ENCODE measurements around the gene PTAFR.
"Not testable (repeated sequence)": the region's sequence is repeated elsewhere in the genome, so short reads cannot be mapped to it uniquely, and the experiment has no call there.

PTAFR gene

DNA sequence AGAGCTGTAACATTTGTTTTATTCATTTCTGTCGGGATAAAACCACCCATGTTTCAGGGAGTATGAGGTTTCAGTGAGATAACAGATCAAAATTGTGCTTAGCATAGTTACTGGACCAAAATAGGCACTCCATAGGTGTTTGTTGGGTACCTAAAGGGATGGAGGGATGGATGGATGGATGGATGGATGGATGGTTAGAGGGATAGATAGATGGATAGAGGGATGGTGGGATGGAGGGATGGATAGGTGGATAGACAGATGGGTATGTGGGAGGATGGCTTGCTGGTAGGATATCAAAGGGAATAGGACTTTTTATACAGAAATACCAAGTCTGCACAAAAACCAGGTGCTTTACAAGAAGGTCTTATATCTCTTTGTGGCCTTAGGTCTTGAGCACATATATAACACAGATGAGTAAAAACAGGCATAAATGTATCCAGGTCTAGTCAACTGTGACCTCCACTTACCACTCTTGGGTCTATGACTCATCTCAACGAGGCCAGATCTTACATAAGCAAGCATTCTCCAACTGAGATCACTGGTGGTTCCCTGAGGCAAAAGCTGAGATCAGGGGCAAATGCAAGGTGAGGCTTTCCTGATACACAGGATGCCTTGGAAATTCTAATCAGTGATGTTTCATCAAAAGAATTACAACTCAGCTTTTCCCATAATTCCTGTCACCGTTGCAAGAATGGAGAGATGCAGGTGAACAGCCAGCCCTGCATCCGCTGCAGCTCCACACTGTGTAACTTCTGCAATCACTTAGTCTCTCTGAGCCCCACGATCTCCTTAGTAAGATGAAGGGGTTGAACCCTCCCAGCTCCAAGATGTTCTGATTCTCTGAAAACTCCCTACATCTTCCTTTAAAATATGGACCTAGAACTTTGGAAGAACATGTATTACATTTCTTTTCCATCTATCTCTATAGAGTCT, 32.0 kb downstream of the PTAFR start:
- DNase-seq (ENCODE audit: low spot score), result peak; percentile 45

DNA sequence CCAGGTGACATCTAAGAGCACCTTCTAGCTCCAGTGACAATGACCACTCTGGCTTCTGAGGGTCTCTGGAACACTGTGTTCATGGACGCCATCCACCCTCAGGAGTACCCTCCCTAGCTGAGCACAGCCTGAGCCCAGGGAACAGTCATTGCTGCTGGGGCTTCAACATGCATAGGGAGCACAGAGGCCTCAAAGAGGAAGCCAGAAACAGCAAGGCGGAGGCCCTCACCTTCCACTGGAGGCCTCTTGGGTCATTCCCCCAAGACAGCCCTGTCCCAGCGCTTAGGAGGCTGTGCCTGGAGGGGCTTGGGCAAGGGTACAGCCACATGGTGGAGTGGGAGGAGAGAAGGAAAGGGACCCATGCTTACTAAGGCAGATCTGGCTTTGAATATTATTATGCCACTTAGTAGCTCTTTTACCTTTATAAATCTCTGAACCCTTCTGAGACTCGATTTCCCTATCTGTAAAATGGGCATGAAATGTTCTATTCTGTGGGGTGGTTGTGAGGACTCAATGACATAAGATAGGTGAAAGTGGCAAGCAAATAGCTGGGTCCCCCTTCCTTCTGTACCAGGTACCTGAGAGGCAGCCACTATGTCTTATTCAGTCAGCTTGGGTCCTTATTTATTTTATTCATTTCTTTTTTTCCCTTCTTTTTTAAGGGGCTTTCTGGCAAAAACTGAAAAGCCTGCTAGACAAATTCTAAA, 32.8 kb downstream of the PTAFR start:
- no peak for DNase-seq (ENCODE audit: low spot score)

DNA sequence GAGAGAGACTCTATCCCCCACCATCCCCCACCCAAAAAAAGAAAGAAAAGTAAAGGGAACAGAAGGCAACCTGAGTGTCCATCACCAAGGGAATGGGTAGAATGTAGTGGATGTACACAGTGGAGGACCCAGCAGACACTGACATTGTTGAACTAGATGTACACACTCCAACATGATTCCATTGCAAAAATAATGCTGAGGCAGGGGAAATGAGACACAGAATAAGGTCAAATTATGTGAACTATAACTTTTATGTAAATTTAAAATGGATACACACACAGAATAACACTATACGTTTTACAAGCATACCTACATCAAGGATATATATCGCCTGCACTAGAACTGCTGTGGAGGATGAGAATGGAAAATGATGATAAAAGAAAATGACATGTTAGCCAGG, 34.8 kb downstream of the PTAFR start:
- DNase-seq (ENCODE audit: low spot score), result no peak

DNA sequence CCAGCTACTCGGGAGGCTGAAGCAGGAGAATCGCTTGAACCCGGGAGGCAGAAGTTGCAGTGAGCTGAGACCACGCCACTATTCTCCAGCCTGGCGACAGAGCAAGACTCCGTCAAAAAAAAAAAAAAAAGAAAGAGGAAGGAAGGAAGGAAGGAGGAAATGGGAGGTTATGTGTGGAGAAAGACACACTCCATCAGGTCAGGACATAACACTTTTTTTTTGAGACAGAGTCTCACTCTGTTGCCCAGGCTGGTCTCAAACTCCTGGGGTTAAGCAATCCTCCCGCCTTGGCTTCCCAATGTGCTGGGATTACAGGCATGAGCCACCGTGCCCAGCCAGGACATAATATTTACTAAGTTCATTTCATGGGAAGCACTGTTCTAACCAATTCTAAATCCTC, 36.6 kb downstream of the PTAFR start:
- DNase-seq (ENCODE audit: low spot score), result not testable (repeated sequence)

DNA sequence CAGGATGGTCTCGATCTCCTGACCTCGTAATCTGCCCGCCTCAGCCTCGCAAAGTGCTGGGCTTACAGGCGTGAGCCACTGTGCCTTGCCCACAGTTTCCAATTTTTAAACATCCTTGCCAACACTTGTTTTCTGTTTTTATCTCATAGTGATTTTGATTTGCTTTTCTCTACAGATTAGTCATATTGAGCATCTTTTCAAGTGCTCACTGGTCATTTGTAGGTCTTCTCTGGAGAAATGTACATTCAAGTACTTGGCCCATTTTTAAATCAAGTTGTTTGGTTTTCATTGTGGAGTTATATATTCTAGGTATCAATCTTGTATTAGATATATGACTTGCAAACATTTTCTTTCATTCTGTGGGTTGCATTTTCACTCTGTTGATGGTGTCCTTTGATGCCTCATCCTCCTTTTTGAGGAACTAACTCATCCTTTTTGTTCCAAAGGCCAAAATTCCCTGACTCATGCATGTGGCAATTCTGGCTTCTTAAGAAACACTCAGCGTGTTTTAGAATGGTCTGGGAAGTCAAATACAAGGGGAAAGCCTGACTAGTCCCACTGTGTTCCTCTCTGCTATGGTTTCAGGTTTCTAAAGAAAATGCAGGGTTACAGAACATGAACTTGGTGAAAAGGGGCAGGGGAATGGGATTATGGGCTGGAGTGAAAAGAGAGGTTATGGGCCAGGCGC, 37.3 kb downstream of the PTAFR start:
- peak; percentile 64 for DNase-seq (ENCODE audit: low spot score)

DNA sequence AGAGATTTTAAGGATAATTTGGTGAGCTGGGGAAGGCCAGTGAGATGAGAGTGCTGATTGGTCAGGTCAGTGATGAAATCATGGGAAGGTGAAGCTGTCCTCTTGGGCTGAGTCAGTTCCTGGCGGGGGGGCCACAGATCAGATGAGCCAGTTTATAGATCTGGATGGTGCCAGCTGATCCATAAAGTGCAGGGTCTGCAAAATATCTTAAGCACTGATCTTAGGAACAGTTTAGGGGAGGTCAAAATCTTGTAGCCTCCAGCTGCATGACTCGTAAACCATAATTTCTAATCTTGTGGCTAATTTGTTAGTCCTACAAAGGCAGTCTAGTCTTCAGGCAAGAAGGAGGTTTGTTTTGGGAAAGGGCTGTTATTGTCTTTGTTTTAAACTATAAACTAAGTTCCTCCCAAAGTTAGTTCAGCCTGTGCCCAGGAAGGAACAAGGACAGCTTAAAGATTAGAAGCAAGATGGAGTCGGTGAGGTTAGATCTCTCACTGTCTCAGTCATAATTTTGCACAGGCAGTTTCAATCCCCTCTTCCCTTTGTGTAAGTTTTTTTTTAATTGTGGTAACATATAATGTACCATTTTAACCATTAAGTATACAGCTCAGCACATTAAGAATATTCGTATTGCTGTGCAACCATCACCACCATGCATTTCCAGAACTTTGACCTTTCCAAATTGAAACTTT, 39.4 kb downstream of the PTAFR start:
- DNase-seq (ENCODE audit: low spot score), result no peak

DNA sequence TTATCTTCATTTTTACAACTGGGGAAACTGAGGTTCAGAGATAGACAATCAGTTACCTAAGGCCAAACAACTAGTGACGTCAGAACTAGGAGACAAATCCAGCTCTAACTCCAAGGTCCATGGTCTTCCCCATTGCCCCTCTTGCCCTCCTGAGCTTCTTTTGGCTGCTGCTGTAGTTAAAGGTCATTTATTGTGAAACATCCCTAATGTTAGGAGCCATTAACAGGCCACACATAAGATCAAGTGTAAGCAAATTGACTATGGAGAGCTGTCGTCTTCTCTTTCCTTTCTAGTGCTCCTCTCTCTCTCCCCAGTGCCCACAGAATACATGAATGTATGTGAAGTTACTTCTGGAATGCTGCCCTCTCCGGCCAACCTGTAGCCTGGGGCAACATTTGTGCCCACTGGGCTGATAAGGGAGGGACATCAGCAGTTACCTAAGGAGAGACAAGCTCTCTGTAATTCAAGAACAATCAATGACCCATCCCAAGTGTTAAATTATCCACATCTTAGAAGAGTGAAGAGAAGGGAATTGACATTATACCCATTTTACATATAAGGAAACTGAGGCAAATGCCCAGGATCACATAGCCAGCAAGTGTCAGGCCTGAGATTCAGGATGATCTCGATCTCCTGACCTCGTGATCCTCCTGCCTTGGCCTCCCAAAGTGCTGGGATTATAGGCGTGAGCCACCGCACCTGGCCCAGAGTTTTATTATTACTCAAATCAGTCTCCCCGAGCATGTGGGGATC, 40.1 kb downstream of the PTAFR start:
- no peak for DNase-seq (ENCODE audit: low spot score)

DNA sequence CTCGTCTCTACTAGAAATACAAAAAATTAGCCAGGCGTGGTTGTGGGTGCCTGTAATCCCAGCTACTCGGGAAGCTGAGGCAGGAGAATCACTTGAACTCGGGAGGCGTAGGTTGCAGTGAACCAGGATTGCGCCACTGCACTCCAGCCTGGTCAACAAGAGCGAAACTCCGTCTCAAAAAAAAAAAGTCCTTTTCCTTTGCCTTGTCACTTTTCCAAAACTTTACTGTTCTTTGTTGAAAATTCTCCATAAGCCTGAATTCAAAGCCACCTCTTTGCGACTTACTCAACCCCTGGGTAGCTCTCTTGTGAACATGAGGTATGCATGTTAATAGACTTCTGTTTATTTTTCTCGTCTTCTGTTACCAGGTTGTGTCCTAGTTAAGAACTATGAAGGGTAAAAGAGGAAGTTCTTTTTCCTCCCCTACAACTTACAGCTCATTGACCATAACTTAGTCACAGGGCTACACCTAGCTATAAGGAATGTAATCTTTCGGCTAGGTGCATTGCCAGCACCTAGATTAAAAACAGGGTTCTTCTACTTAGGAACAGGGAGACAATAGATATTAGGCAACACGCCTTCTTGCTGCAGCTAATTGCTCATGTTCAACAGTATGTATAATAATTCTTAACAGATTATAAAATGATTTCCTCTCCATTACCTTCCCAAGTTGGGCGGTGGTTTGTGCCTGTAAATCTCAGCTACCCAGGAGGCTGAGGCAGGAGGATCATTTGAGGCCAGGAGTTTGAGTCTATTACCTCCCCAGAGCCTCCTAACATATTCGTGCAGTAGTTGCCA, 40.9 kb downstream of the PTAFR start:
- no peak for DNase-seq (ENCODE audit: low spot score)

DNA sequence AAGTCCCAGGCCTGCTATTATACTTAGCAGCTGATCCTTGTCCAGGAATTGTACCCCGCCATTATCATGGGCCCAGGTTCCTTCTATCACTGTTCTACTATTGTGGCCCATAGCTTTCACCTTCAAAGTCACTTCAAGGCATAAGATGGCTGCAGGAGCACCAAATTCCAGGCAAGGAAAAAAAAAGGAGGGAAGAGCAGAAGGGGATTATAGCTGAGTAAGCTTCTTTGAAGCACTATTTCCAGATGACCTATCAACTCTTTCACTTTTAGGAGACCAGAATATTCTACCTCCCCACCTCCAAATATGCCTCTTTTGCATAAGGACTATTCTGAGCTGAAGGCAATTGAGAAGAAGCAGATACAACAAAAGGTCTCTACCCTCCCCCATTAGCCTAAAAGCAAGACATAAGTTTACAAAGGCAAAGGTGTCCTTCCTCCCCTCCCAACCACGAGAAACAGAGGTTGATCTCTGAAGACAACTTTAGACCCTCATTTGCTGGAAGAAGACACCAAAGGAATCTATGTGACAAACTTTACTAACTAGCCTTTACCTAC, 41.8 kb downstream of the PTAFR start:
- no peak for DNase-seq (ENCODE audit: low spot score)

DNA sequence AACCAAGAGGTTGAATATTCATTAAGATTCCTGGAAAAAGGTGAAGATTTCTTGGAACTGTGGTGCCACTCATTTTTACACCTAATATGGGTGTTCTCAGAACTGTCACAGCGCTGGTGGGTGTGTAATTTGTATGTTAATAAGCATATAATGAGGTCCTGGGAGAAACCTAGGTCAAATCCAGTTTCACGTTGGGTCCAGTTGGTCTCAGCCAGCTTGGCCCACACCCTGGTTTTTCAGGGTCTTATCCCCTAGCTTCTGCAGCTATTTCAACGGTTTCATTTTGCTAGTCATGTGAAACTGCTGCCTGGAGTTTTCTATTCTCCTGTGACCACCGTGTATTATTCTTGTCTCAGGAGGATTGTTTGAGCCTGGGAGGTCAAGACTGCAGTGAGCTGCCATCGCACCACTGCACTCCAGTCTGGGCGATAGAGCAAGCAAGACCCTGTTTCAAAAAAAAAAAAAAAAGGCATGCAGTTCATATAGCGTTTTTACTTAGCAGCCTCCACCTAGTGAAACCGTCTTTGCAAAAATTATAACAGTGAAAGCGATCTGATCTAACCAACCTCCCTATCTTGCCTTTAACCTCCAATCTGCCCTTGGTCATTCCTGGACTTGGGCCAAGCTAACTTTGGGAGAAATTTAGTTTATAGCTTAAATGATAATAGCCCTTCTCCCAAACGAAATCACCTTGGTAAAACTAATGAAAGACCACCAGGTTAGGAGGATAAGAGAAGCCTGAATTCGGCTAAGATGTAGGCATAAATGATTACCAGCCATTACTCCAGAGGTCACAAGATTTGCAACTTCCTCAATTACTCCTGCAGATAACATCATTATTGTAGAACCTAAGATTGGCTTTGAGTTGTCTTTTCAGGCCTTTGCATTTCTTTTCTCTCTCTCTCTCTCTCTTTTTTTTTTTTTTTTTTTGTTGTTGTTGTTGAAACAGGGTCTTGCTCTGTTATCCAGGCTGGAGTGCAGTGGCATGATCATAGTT, 44.0 kb downstream of the PTAFR start:
- DNase-seq (ENCODE audit: low spot score), result no peak

DNA sequence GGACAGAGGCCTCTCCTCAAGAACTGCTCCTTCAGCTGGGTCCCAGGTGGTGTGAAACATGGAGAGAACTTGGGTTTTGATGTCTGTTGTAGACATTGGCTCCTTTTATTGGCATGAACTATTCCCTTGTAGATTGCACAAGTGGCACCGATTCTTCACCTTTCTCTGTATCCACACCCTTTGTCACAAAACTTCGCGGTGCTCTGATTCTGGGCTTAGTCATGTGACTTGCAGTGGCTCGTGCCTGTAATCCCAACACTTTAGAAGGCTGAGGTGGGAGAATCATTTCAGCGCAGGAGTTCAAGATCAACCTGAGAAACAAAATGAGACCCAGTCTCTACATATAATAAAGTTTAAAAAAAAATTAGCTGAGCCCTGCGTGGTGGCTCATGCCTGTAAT, 45.6 kb downstream of the PTAFR start:
- DNase-seq (ENCODE audit: low spot score), result no peak

DNA sequence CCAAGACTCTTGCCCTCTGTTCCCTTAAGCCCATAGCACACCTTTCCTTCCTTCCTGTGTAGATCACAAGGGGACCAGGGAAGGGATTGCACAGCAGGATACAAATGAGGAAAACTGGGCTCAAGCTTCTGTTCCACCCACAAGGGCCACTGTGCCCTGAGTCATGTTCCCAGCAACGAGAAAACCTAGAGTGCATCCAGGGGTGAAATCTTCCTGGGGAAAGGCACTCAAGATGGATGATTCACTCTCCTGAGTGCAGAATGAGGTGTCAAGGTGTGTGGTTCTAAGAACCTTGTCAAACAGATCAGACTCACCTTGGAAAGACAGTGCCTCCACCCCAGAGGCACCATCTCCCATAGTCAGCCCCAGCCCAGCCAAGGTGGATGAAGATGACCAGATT, 47.3 kb downstream of the PTAFR start:
- DNase-seq (ENCODE audit: low spot score), result peak; percentile 48

DNA sequence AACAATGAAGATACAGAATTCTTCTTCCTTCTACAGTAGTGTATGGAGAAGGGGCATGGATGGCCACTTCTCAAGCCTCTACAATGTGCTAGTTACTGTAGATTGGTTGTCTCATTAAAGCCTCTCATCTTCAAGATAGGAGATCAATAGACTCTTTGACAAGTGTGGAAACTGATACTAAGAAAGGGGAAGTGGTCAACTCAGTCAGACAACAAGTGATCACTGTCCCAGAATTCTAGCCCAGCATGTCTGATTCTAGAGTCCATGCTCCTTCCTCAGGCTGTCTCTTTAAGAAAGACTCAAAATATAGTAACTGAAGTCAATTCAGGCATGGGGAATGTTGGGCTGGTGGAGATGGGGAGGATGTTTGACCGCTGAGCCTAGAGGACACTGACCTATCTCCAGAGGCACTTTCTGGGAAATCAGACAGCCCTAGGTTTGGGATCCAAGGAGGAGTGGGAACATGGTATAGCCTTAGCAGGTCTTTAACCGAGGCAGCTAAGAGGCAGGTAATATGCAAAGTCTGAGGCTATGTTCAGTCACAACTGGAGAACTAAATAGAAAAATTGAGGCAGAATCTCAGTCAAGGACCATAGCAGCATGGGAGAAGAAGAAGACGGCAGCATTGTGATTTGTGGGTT, 48.8 kb downstream of the PTAFR start:
- no peak for DNase-seq (ENCODE audit: low spot score)

DNA sequence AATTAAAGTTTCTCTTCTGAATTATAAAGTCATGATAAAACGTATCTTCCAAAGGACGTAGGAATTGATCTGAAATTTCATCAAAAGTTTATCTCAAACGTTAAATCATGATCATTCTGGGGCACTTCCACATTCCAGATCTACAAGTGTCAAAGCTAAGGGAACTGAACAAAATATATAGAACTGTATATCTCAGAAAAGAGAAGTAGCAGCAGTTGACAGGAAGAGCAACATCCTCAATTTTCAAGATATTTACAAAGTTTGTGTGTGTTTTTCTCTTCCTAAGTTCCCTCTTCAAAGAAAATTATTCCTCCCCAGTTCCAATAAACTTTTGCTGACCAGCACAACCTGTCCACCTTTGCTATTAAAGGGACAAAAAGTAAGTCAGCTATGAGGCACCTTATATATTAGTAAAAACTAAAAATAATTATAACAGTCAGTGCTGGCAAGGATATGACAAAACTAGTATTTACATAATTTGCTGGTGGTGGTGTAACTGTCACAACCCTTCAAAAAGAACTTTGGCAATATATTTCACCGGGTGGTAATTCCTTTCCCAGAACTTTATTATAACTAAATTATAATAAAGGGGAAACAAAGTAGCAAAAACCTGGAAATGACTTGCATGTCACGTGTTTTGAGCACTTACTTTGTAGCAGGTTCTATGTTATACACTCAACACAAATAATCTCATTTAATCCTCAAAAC, 49.6 kb downstream of the PTAFR start:
- DNase-seq (ENCODE audit: low spot score), result no peak

DNA sequence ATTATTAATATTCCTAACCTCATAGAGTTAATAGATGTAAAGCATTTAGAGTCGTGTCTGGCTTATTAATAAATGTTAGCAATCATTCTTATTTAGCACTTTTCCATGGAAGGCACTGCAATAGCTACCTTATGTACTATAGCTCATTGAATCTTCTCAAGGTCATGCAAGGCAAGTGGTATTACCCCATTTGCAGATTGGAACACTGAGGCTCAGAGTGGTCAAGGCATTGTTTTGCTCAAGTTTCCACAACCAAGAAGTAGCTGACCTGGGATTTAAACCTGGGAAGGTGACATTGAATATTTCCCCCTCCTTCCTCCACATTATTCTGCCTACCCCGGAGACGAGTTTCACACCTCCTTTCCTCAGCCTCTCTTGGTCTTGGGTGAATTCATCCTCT, 50.3 kb downstream of the PTAFR start:
- no peak for DNase-seq (ENCODE audit: low spot score)

DNA sequence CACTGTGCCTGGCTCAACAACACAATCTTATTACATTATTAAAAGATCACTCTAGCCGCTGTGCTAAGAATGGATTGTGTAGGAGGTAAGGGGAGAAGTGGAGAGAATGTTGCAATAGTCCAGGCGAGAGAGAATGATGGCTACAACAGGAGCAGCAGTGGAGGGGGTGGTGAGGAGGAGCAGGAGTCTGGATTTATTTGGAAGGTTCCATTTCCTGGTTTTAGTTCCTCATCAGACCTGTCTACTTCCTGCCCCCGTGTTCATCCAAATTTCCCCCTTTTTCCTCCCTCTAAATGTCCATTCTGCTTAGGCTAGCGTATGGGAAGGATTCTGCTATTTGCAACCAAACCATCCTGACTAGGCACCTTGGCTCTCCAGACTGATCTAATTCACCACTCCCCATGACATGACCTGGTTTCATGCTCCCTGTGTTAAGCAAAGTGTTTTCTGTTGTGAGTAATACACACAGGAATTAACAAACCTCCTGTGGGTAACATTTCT, 53.0 kb downstream of the PTAFR start:
- peak; percentile 69 for DNase-seq (ENCODE audit: low spot score)

DNA sequence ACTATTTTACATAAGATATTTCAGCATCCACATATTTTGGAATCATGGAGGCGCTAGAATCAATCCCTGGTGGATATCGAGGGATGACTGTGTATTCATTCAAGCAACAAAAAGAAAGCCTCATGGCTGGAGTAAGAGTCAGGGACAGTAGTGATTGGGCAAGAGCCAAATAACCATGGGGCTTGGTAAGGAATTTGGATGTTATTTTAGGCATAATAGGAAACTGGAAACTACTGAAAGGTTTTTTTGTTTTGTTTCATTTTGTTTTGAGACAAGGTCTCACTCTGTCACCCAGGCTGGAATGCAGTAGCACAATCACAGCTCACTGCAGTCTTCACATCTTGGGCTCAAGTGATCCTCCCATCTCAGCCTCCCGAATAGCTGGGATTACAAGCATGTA, 54.3 kb downstream of the PTAFR start:
- DNase-seq (ENCODE audit: low spot score), result no peak

DNA sequence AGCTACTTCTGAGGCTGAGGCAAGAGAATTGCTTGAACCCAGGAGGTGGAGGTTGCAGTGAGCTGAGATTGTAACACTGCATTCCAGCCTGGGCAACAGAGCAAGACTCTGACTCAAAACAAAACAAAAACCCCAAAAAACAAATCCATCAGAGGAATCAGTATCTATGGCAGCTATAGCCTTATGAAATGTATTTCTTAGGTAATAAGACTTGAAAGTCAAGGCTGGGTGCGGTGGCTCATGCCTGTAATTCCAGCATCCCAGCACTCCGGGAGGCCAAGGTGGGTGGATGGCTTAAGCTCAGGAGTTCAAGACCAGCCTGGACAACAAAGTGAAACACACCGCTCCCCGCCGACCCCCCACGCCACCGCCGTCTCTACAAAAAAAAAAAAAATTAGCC, 56.9 kb downstream of the PTAFR start:
- DNase-seq (ENCODE audit: low spot score), result no peak
